ENCODE results near the gene ZNF366.

Gene ZNF366

GRCh38 chr5:72486371-72486770 lies 20.8 kb downstream of the ZNF366 start:
- no peaks in the 10 kb centered on the region for H3K4me1 Mint-ChIP-seq

GRCh38 chr5:72485430-72485974 lies 21.7 kb downstream of the ZNF366 start:
- Mint-ChIP-seq H3K4me3 (no peak overlapping the region), H3K36me3 (no peaks in the 10 kb centered on the region), H3K4me1 (no peaks in the 10 kb centered on the region), H3K27ac (no peak overlapping the region), H3K9me3 (no peaks in the 10 kb centered on the region)
- no peak for ATAC-seq
- no peak for DNase-seq (ENCODE audit: low spot score in 2 of 2)

More at GRCh38 chr5:72486371-72486770, 20.8 kb downstream of the ZNF366 start:
- ATAC-seq (no peak), DNase-seq (ENCODE audit: low spot score in 2 of 2) (no peak)
- H3K9me3 Mint-ChIP-seq: no peaks in the 10 kb centered on the region
- no peaks in the 10 kb centered on the region for H3K36me3 Mint-ChIP-seq
- no peak overlapping the region for H3K27ac Mint-ChIP-seq
- no peak overlapping the region for H3K4me3 Mint-ChIP-seq

GRCh38 chr5:72482046-72482445 lies 25.2 kb downstream of the ZNF366 start:
- Mint-ChIP-seq H3K36me3 (no peaks in the 10 kb centered on the region), H3K9me3 (no peaks in the 10 kb centered on the region), H3K4me3 (no peak overlapping the region), H3K27ac (no peak overlapping the region), H3K4me1 (no peaks in the 10 kb centered on the region)
- DNase-seq (ENCODE audit: low spot score in 2 of 2): no peak
- ATAC-seq: no peak

- no peaks in the 10 kb centered on the region for H3K9me3 Mint-ChIP-seq
- DNase-seq (ENCODE audit: low spot score in 2 of 2) (no peak), ATAC-seq (no peak)
- no peaks in the 10 kb centered on the region for H3K4me1 Mint-ChIP-seq
- no peaks in the 10 kb centered on the region for H3K36me3 Mint-ChIP-seq
- H3K27ac Mint-ChIP-seq: no peak overlapping the region
- H3K4me3 Mint-ChIP-seq: no peak overlapping the region
Measured at GRCh38 chr5:72480841-72481240, 26.4 kb downstream of the ZNF366 start.

- no peak for DNase-seq (ENCODE audit: low spot score in 2 of 2)
- Mint-ChIP-seq H3K36me3 (no peaks in the 10 kb centered on the region), H3K9me3 (no peaks in the 10 kb centered on the region), H3K4me1 (no peaks in the 10 kb centered on the region), H3K4me3 (no peak overlapping the region), H3K27ac (no peak overlapping the region)
- no peak for ATAC-seq
Measured at GRCh38 chr5:72479921-72480320, 27.3 kb downstream of the ZNF366 start.

GRCh38 chr5:72478684-72479083 lies 28.5 kb downstream of the ZNF366 start:
- no peaks in the 10 kb centered on the region for H3K36me3 Mint-ChIP-seq
- no peak for DNase-seq (ENCODE audit: low spot score in 2 of 2)
- H3K4me1 Mint-ChIP-seq: no peaks in the 10 kb centered on the region
- no peak overlapping the region for H3K4me3 Mint-ChIP-seq
- no peak for ATAC-seq
- H3K27ac Mint-ChIP-seq: no peak overlapping the region
- H3K9me3 Mint-ChIP-seq: no peaks in the 10 kb centered on the region

- no peak overlapping the region for H3K4me3 Mint-ChIP-seq
- no peak for DNase-seq (ENCODE audit: low spot score in 2 of 2)
- H3K9me3 Mint-ChIP-seq: no peaks in the 10 kb centered on the region
- no peak for ATAC-seq
- H3K4me1 Mint-ChIP-seq: no peaks in the 10 kb centered on the region
- no peak overlapping the region for H3K27ac Mint-ChIP-seq
- no peaks in the 10 kb centered on the region for H3K36me3 Mint-ChIP-seq
Measured at GRCh38 chr5:72478276-72478675, 28.9 kb downstream of the ZNF366 start.

GRCh38 chr5:72477644-72478043 lies 29.6 kb downstream of the ZNF366 start:
- Mint-ChIP-seq H3K4me1 (no peaks in the 10 kb centered on the region), H3K4me3 (no peak overlapping the region), H3K9me3 (no peaks in the 10 kb centered on the region), H3K36me3 (no peaks in the 10 kb centered on the region), H3K27ac (no peak overlapping the region)
- ATAC-seq (no peak), DNase-seq (ENCODE audit: low spot score in 2 of 2) (no peak)

- H3K36me3 Mint-ChIP-seq: no peaks in the 10 kb centered on the region
- H3K9me3 Mint-ChIP-seq: no peaks in the 10 kb centered on the region
- DNase-seq (ENCODE audit: low spot score in 2 of 2) (no peak), ATAC-seq (no peak)
- H3K27ac Mint-ChIP-seq: no peak overlapping the region
- H3K4me1 Mint-ChIP-seq: no peaks in the 10 kb centered on the region
- H3K4me3 Mint-ChIP-seq: no peak overlapping the region
Measured at GRCh38 chr5:72477176-72477575, 30.0 kb downstream of the ZNF366 start.

- H3K4me1 Mint-ChIP-seq: no peaks in the 10 kb centered on the region
- no peak for DNase-seq (ENCODE audit: low spot score in 2 of 2)
- no peak overlapping the region for H3K4me3 Mint-ChIP-seq
- H3K27ac Mint-ChIP-seq: no peak overlapping the region
- no peak for ATAC-seq
- no peaks in the 10 kb centered on the region for H3K36me3 Mint-ChIP-seq
- no peaks in the 10 kb centered on the region for H3K9me3 Mint-ChIP-seq
Measured at GRCh38 chr5:72476721-72477120, 30.5 kb downstream of the ZNF366 start.

GRCh38 chr5:72476275-72476674 lies 30.9 kb downstream of the ZNF366 start:
- no peak for ATAC-seq
- H3K4me1 Mint-ChIP-seq: no peaks in the 10 kb centered on the region
- H3K4me3 Mint-ChIP-seq: no peak overlapping the region
- no peaks in the 10 kb centered on the region for H3K36me3 Mint-ChIP-seq
- no peaks in the 10 kb centered on the region for H3K9me3 Mint-ChIP-seq
- DNase-seq (ENCODE audit: low spot score in 2 of 2): no peak
- no peak overlapping the region for H3K27ac Mint-ChIP-seq

GRCh38 chr5:72474516-72474915 lies 32.7 kb downstream of the ZNF366 start:
- no peaks in the 10 kb centered on the region for H3K36me3 Mint-ChIP-seq
- no peaks in the 10 kb centered on the region for H3K9me3 Mint-ChIP-seq
- no peak overlapping the region for H3K4me3 Mint-ChIP-seq
- no peaks in the 10 kb centered on the region for H3K4me1 Mint-ChIP-seq
- no peak for ATAC-seq
- DNase-seq (ENCODE audit: low spot score in 2 of 2): no peak
- no peak overlapping the region for H3K27ac Mint-ChIP-seq

- no peak overlapping the region for H3K4me3 Mint-ChIP-seq
- H3K27ac Mint-ChIP-seq: no peak overlapping the region
- H3K4me1 Mint-ChIP-seq: no peaks in the 10 kb centered on the region
- H3K9me3 Mint-ChIP-seq: no peaks in the 10 kb centered on the region
- H3K36me3 Mint-ChIP-seq: no peaks in the 10 kb centered on the region
- ATAC-seq (no peak), DNase-seq (ENCODE audit: low spot score in 2 of 2) (no peak)
Measured at GRCh38 chr5:72474046-72474500, 33.1 kb downstream of the ZNF366 start.

- ATAC-seq (no peak), DNase-seq (ENCODE audit: low spot score in 2 of 2) (no peak)
- Mint-ChIP-seq H3K4me1 (no peaks in the 10 kb centered on the region), H3K4me3 (no peak overlapping the region), H3K27ac (no peak overlapping the region), H3K36me3 (no peaks in the 10 kb centered on the region), H3K9me3 (no peaks in the 10 kb centered on the region)
Measured at GRCh38 chr5:72472666-72473422, 34.4 kb downstream of the ZNF366 start.

GRCh38 chr5:72472031-72472430 lies 35.2 kb downstream of the ZNF366 start:
- no peak overlapping the region for H3K4me3 Mint-ChIP-seq
- H3K36me3 Mint-ChIP-seq: no peaks in the 10 kb centered on the region
- ATAC-seq (no peak), DNase-seq (ENCODE audit: low spot score in 2 of 2) (no peak)
- H3K9me3 Mint-ChIP-seq: no peaks in the 10 kb centered on the region
- H3K27ac Mint-ChIP-seq: no peak overlapping the region
- H3K4me1 Mint-ChIP-seq: no peaks in the 10 kb centered on the region

- no peak for DNase-seq (ENCODE audit: low spot score in 2 of 2)
- Mint-ChIP-seq H3K4me3 (no peak overlapping the region), H3K27ac (no peak overlapping the region), H3K36me3 (no peaks in the 10 kb centered on the region), H3K9me3 (no peaks in the 10 kb centered on the region), H3K4me1 (peaks cover 1% of the 10 kb centered on the region)
- ATAC-seq: no peak
Measured at GRCh38 chr5:72470826-72471225, 36.4 kb downstream of the ZNF366 start.
